HEK293 (cell line): ENCODE measurements around the gene CENPX.
A peak's percentile ranks its signal among the peaks of the same experiment; 100 is the strongest.

Experiments used
- SP2 ChIP-seq: fragments of 450-650 bp; formaldehyde crosslinking; IDR thresholded peaks from 2 replicates; pipeline ENCODE4 v1.5.1; 2016; ENCODE audit warnings: missing biosample characterization, missing genetic modification characterization
- SP7 ChIP-seq: fragments of 450-650 bp; formaldehyde crosslinking; IDR thresholded peaks from 2 replicates; pipeline ENCODE4 v1.5.1; 2016; ENCODE audit warnings: missing biosample characterization, missing genetic modification characterization
- TCF7L2 ChIP-seq: IDR thresholded peaks from 2 replicates; pipeline ENCODE4 v1.6.1; 2011; ENCODE audit warnings: low read depth, mild to moderate bottlenecking, inconsistent platforms, low read length, moderate library complexity, borderline replicate concordance
- YY2 ChIP-seq: fragments of 450-650 bp; formaldehyde crosslinking; IDR thresholded peaks from 2 replicates; pipeline ENCODE4 v1.5.1; 2016; ENCODE audit warnings: missing biosample characterization, missing genetic modification characterization
- ZBTB11 ChIP-seq: fragments of 450-650 bp; formaldehyde crosslinking; conservative IDR thresholded peaks from 2 replicates; pipeline ENCODE4 v1.5.1; 2016; ENCODE audit warnings: low read depth, missing biosample characterization, missing genetic modification characterization
- ZBTB8A ChIP-seq: fragments of 450-650 bp; formaldehyde crosslinking; IDR thresholded peaks from 2 replicates; pipeline ENCODE4 v1.5.1; 2016; ENCODE audit warnings: missing biosample characterization, missing genetic modification characterization
- ZNF132 ChIP-seq: fragments of 450-650 bp; formaldehyde crosslinking; IDR thresholded peaks from 2 replicates; pipeline ENCODE4 v1.5.1; 2017; ENCODE audit warnings: missing biosample characterization, missing genetic modification characterization, borderline replicate concordance
- ZNF16 ChIP-seq: fragments of 450-650 bp; formaldehyde crosslinking; IDR thresholded peaks from 2 replicates; pipeline ENCODE4 v1.5.1; 2016; ENCODE audit warnings: low read depth, missing biosample characterization, missing genetic modification characterization
- ZNF18 ChIP-seq: fragments of 450-650 bp; formaldehyde crosslinking; IDR thresholded peaks from 2 replicates; pipeline ENCODE4 v1.5.1; 2016; ENCODE audit warnings: missing biosample characterization, missing genetic modification characterization
- ZNF184 ChIP-seq: fragments of 450-650 bp; IDR thresholded peaks from 2 replicates; pipeline ENCODE4 v1.5.1; 2018; ENCODE audit warnings: missing biosample characterization, mild to moderate bottlenecking, missing genetic modification characterization
- ZNF248 ChIP-seq: fragments of 450-650 bp; formaldehyde crosslinking; IDR thresholded peaks from 2 replicates; pipeline ENCODE4 v1.5.1; 2017; ENCODE audit warnings: missing biosample characterization, missing genetic modification characterization
- ZNF324 ChIP-seq: fragments of 450-650 bp; formaldehyde crosslinking; IDR thresholded peaks from 2 replicates; pipeline ENCODE4 v1.5.1; 2016; ENCODE audit warnings: missing biosample characterization, missing genetic modification characterization
- ZNF530 ChIP-seq: fragments of 450-650 bp; formaldehyde crosslinking; IDR thresholded peaks from 2 replicates; pipeline ENCODE4 v1.5.1; 2016; ENCODE audit warnings: low read depth, missing biosample characterization, missing genetic modification characterization
- ZNF626 ChIP-seq: fragments of 450-650 bp; sonication (Bioruptor Pico); formaldehyde crosslinking; IDR thresholded peaks from 2 replicates; pipeline ENCODE4 v1.5.1; 2018; ENCODE audit warnings: missing biosample characterization, missing genetic modification characterization, inconsistent platforms
- ZNF677 ChIP-seq: fragments of 450-650 bp; IDR thresholded peaks from 2 replicates; pipeline ENCODE4 v1.5.0; 2018; ENCODE audit warnings: missing biosample characterization, mild to moderate bottlenecking, missing genetic modification characterization, moderate library complexity
- ZSCAN16 ChIP-seq: fragments of 450-650 bp; formaldehyde crosslinking; IDR thresholded peaks from 2 replicates; pipeline ENCODE4 v1.5.1; 2016; ENCODE audit warnings: missing biosample characterization, missing genetic modification characterization
- ZSCAN30 ChIP-seq: fragments of 450-650 bp; IDR thresholded peaks from 2 replicates; pipeline ENCODE4 v1.5.1; 2018; ENCODE audit warnings: missing biosample characterization, mild to moderate bottlenecking, missing genetic modification characterization, moderate library complexity
- ZSCAN4 ChIP-seq: fragments of 450-650 bp; formaldehyde crosslinking; IDR thresholded peaks from 2 replicates; pipeline ENCODE4 v1.5.1; 2017; ENCODE audit warnings: missing biosample characterization, missing genetic modification characterization
- TF ChIP-seq, protein P1 (sequence below): fragments of 450-650 bp; formaldehyde crosslinking; conservative IDR thresholded peaks from 2 replicates; pipeline ENCODE4 v1.5.1; 2016; ENCODE audit warnings: low read depth, missing biosample characterization, missing genetic modification characterization
- TF ChIP-seq, protein P2 (sequence below): fragments of 450-650 bp; formaldehyde crosslinking; IDR thresholded peaks from 2 replicates; pipeline ENCODE4 v1.5.1; 2016; ENCODE audit warnings: missing biosample characterization, missing genetic modification characterization
- TF ChIP-seq, protein P3 (sequence below): fragments of 450-650 bp; formaldehyde crosslinking; IDR thresholded peaks from 2 replicates; pipeline ENCODE4 v1.5.1; 2016; ENCODE audit warnings: missing biosample characterization, missing genetic modification characterization

CENPX gene

DNA sequence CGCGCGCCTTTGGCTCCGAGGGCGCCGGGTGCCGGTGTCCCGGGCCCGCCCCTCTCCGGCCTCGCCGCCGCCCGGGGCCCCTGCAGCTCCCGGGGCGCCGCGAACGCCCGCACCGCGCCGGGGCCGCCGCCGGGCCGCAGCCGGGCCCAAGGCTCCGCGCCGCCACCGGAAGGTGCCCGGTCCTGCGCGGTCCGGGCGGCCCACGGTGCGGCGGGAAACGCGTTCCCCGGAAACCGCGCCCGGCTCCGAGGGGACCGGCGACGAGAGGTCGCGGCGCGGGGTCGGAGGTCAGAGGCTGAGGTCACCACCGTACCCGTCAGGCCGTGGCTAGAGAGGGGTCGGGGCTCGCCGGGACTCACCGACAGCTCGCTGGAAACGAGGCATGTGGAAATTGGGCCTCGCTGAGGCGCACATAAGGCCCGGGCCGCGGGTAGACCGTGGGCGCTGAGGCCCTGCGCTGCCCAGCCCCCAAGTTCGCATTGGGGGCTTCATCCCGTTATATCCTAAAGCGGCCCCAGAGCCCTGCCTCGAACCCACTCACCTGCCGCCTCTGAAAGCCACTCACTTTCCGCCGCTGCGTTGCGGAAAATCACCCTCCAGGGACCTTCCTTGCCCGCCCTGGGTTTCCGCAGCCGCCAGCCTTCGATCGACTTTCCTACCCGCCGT lies 43.1 kb upstream of the CENPX start, which contains the start of gene DUS1L (continued):
- 0 out of 2 replicates have a peak, but pooled peaks have one; percentile 30 for TF ChIP-seq ZNF18
- peak; percentile 99 for TF ChIP-seq ZBTB11 (tag by site-specific recombination)
- TF ChIP-seq ZSCAN30: peak; percentile 98
- TF ChIP-seq ZSCAN4 (tag by site-specific recombination): peak; percentile 44; the same call in 1 of the 2 replicates
- TF ChIP-seq, protein P1, sequence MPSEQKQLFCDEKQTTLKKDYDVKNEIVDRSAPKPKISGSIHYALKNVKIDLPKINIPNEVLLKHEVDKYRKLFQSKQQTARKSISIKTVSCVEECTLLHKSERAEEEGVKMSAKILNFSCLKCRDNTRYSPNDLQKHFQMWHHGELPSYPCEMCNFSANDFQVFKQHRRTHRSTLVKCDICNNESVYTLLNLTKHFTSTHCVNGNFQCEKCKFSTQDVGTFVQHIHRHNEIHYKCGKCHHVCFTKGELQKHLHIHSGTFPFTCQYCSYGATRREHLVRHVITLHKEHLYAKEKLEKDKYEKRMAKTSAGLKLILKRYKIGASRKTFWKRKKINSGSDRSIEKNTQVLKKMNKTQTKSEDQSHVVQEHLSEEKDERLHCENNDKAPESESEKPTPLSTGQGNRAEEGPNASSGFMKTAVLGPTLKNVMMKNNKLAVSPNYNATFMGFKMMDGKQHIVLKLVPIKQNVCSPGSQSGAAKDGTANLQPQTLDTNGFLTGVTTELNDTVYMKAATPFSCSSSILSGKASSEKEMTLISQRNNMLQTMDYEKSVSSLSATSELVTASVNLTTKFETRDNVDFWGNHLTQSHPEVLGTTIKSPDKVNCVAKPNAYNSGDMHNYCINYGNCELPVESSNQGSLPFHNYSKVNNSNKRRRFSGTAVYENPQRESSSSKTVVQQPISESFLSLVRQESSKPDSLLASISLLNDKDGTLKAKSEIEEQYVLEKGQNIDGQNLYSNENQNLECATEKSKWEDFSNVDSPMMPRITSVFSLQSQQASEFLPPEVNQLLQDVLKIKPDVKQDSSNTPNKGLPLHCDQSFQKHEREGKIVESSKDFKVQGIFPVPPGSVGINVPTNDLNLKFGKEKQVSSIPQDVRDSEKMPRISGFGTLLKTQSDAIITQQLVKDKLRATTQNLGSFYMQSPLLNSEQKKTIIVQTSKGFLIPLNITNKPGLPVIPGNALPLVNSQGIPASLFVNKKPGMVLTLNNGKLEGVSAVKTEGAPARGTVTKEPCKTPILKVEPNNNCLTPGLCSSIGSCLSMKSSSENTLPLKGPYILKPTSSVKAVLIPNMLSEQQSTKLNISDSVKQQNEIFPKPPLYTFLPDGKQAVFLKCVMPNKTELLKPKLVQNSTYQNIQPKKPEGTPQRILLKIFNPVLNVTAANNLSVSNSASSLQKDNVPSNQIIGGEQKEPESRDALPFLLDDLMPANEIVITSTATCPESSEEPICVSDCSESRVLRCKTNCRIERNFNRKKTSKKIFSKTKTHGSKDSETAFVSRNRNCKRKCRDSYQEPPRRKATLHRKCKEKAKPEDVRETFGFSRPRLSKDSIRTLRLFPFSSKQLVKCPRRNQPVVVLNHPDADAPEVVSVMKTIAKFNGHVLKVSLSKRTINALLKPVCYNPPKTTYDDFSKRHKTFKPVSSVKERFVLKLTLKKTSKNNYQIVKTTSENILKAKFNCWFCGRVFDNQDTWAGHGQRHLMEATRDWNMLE (tag by site-specific recombination): peak; percentile 76
- TF ChIP-seq ZSCAN16 (tag by site-specific recombination): 0 out of 2 replicates have a peak, but pooled peaks have one; percentile 54
- TF ChIP-seq ZNF324 (tag by site-specific recombination): peak; percentile 93
- TF ChIP-seq, protein P2, sequence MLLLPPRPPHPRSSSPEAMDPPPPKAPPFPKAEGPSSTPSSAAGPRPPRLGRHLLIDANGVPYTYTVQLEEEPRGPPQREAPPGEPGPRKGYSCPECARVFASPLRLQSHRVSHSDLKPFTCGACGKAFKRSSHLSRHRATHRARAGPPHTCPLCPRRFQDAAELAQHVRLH (tag by site-specific recombination): peak; percentile 89
- no peak for TF ChIP-seq ZNF248 (tag by site-specific recombination)
- no peak for TF ChIP-seq ZNF530 (tag by site-specific recombination)
- TF ChIP-seq YY2 (tag by site-specific recombination): peak; percentile 60
- TF ChIP-seq ZNF16 (tag by site-specific recombination): no peak
- no peak for TF ChIP-seq ZNF132 (tag by site-specific recombination)
- TF ChIP-seq, protein P3, sequence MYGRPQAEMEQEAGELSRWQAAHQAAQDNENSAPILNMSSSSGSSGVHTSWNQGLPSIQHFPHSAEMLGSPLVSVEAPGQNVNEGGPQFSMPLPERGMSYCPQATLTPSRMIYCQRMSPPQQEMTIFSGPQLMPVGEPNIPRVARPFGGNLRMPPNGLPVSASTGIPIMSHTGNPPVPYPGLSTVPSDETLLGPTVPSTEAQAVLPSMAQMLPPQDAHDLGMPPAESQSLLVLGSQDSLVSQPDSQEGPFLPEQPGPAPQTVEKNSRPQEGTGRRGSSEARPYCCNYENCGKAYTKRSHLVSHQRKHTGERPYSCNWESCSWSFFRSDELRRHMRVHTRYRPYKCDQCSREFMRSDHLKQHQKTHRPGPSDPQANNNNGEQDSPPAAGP (tag by site-specific recombination): peak; percentile 96
- TF ChIP-seq SP2 (tag by site-specific recombination): peak; percentile 35; the same call in 1 of the 2 replicates
- TF ChIP-seq TCF7L2: no peak
- TF ChIP-seq ZNF184 (tag by site-specific recombination): no peak
- peak; percentile 92 for TF ChIP-seq SP7 (tag by site-specific recombination)
- peak; percentile 65 for TF ChIP-seq ZNF677
- peak; percentile 53; the same call in 1 of the 2 replicates for TF ChIP-seq ZBTB8A (tag by site-specific recombination)
- TF ChIP-seq ZNF626: no peak
